ENCODE data around the gene MRPL4. TPM values are rescaled to one million over a fixed set of nuclear protein-coding genes. Genes with fewer than 3 reads are reported as not detected.
"Not testable (repeated sequence)": the region's sequence is repeated elsewhere in the genome, so short reads cannot be mapped to it uniquely, and the experiment has no call there.

Gene MRPL4
- total RNA-seq, 1 experiment from 2014 or later, result 85.9 TPM

DNA sequence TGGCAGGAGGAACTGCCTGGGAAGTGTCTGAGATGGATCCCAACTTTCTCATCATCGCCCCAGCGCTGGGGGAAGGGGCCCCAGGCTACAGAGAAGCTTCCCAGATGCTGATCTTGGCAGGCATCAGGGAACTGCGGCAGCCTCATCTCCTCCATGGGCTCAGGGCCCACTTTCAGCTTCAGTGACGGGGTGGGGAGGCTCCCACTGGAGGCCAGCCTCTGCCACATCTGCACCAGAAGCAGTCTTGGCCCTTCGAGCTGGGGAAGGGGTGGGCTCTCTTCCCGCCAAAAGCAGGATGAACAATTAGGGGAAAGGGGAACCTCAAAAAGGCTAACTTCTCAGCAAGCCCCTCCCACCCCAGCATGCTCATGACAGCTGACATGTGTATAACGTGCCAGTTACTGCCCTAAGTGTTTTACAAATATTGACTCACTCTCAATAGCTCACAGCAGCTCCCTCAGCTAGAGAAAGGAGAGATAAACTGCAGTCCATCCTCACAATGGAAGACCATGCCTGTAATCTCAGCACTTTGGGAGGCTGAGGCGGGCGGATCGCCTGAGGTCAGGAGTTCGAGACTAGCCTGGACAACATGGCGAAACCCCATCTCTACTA, 13.7 kb upstream of the MRPL4 start:
- H3K4me1 Mint-ChIP-seq (ENCODE audit: low read depth, unreplicated experiment), result no peaks in the 10 kb centered on the region
- H3K27me3 ChIP-seq (replicated peaks; ENCODE audit: control insufficient read depth, insufficient read depth, low read length), result no peaks in the 10 kb centered on the region
- intact Hi-C loops (cut with micrococcal nuclease; ENCODE audit: unreplicated experiment), result no loop called here
- H3K9me3 ChIP-seq, result no peaks in the 10 kb centered on the region
- no peak overlapping the region for H3K4me3 ChIP-seq (ENCODE audit: low read depth, low read length)
- CTCF ChIA-PET, result interaction anchor here (0.5 to 1.0 kb wide), 3 partner anchors 12 to 22 kb away, joined by 3 to 4 read pairs (median 3); no protein-coding TSS in a partner anchor
- peaks cover 15% of the 10 kb centered on the region for H3K4me1 ChIP-seq
- no peak overlapping the region for H3K4me3 Mint-ChIP-seq (ENCODE audit: unreplicated experiment)
- H3K36me3 Mint-ChIP-seq (ENCODE audit: insufficient read depth, unreplicated experiment), result peaks cover 9% of the 10 kb centered on the region
- peak; percentile 50 to 56 for DNase-seq
- no peak overlapping the region for H3K27ac Mint-ChIP-seq (ENCODE audit: unreplicated experiment)
- H3K36me3 ChIP-seq (ENCODE audit: control insufficient read depth, insufficient read depth, low read length), result no peaks in the 10 kb centered on the region
- H3K9me3 Mint-ChIP-seq (ENCODE audit: unreplicated experiment), result no peaks in the 10 kb centered on the region
- no peaks in the 10 kb centered on the region for H3K27me3 Mint-ChIP-seq (ENCODE audit: insufficient read depth, unreplicated experiment)
- POLR2A ChIA-PET, result interaction anchor here (0.6 kb wide), 1 partner anchor 21 kb away, joined by 3 read pairs; no protein-coding TSS in a partner anchor
- TF ChIP-seq, protein P1, sequence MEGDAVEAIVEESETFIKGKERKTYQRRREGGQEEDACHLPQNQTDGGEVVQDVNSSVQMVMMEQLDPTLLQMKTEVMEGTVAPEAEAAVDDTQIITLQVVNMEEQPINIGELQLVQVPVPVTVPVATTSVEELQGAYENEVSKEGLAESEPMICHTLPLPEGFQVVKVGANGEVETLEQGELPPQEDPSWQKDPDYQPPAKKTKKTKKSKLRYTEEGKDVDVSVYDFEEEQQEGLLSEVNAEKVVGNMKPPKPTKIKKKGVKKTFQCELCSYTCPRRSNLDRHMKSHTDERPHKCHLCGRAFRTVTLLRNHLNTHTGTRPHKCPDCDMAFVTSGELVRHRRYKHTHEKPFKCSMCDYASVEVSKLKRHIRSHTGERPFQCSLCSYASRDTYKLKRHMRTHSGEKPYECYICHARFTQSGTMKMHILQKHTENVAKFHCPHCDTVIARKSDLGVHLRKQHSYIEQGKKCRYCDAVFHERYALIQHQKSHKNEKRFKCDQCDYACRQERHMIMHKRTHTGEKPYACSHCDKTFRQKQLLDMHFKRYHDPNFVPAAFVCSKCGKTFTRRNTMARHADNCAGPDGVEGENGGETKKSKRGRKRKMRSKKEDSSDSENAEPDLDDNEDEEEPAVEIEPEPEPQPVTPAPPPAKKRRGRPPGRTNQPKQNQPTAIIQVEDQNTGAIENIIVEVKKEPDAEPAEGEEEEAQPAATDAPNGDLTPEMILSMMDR (IDR thresholded peaks at IDR 0.05; ENCODE audit: insufficient read depth in 1 of 2, low read depth in 1 of 2, low read length in 1 of 2, severe bottlenecking in 1 of 2, unreplicated experiment in 1 of 2), result no peak
- no TSS peak for BruUV-seq (replicated peaks)

DNA sequence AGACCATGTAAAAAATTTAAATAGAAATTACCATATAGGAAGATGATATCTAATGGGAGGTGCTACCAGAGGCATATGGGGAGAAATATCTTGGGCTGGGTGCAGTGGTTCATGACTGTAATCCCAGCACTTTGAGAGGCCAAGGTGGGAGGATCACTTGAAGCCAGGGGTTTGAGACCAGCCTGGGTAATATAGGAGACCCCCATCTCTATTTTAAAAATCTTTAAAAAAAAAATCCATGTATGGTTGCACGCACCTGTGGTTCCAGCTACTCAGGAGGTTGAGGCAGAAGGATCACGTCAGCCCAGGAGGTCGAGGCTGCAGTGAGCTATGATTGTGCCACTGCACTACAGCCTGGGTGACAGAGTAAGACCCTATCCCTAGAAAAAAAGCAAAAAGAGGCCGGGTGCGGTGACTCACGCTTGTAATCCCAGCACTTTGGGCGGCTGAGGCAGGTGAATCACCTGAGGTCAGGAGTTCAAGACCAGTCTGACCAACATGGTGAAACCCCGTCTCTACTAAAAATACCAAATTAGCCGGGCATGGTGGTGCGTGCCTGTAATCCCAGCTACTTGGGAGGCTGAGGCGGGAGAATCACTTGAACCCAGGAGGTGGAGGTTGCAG, 10.1 kb upstream of the MRPL4 start:
- not testable (repeated sequence) for DNase-seq

DNA sequence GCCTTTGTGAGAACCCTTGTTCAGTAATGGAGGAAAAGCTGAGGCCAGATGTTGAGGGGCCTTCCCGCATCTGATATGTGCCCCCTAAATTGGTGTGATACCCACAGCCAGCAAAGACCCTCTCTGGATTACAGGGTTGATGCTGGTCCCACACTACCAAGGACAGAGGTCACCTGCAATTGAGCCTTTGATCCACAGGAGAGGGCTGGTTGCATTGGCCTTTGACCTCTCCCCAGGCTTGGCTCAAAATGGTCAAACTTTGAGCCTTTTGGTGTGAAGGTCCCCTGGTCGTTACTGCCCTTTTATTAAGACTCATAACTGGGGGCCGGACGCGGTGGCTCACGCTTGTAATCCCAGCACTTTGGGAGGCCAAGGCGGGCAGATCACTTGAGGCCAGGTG, 8.4 kb upstream of the MRPL4 start:
- H3K36me3 Mint-ChIP-seq (ENCODE audit: insufficient read depth, unreplicated experiment), result peaks cover 5% of the 10 kb centered on the region
- H3K4me1 ChIP-seq, result peaks cover 6% of the 10 kb centered on the region
- intact Hi-C loops (cut with micrococcal nuclease; ENCODE audit: unreplicated experiment), result no loop called here
- no peak for DNase-seq
- no peak overlapping the region for H3K4me3 Mint-ChIP-seq (ENCODE audit: unreplicated experiment)
- H3K27me3 Mint-ChIP-seq (ENCODE audit: insufficient read depth, unreplicated experiment), result no peaks in the 10 kb centered on the region
- ChIA-PET CTCF (no interaction called here), POLR2A (no interaction called here)
- H3K36me3 ChIP-seq (ENCODE audit: control insufficient read depth, insufficient read depth, low read length), result no peaks in the 10 kb centered on the region
- H3K4me1 Mint-ChIP-seq (ENCODE audit: low read depth, unreplicated experiment), result peaks cover 6% of the 10 kb centered on the region
- BruUV-seq (replicated peaks), result no TSS peak
- no peaks in the 10 kb centered on the region for H3K9me3 Mint-ChIP-seq (ENCODE audit: unreplicated experiment)
- TF ChIP-seq, protein P1 (IDR thresholded peaks at IDR 0.05; ENCODE audit: insufficient read depth in 1 of 2, low read depth in 1 of 2, low read length in 1 of 2, severe bottlenecking in 1 of 2, unreplicated experiment in 1 of 2), result no peak
- no peaks in the 10 kb centered on the region for H3K9me3 ChIP-seq
- H3K27ac Mint-ChIP-seq (ENCODE audit: unreplicated experiment), result no peak overlapping the region
- H3K4me3 ChIP-seq (ENCODE audit: low read depth, low read length), result no peak overlapping the region
- no peaks in the 10 kb centered on the region for H3K27me3 ChIP-seq (replicated peaks; ENCODE audit: control insufficient read depth, insufficient read depth, low read length)

More for the DNA sequence above, 10.1 kb upstream of the MRPL4 start:
- H3K4me3 ChIP-seq (ENCODE audit: low read depth, low read length); BruUV-seq (replicated peaks); H3K27ac Mint-ChIP-seq (ENCODE audit: unreplicated experiment); H3K36me3 ChIP-seq (ENCODE audit: control insufficient read depth, insufficient read depth, low read length); H3K4me1 Mint-ChIP-seq (ENCODE audit: low read depth, unreplicated experiment); H3K9me3 Mint-ChIP-seq (ENCODE audit: unreplicated experiment); CTCF ChIA-PET; H3K27me3 ChIP-seq (replicated peaks; ENCODE audit: control insufficient read depth, insufficient read depth, low read length); H3K4me3 Mint-ChIP-seq (ENCODE audit: unreplicated experiment); intact Hi-C loops (cut with micrococcal nuclease; ENCODE audit: unreplicated experiment); H3K36me3 Mint-ChIP-seq (ENCODE audit: insufficient read depth, unreplicated experiment); H3K9me3 ChIP-seq; H3K27me3 Mint-ChIP-seq (ENCODE audit: insufficient read depth, unreplicated experiment): not testable (repeated sequence)
- peaks cover 15% of the 10 kb centered on the region for H3K4me1 ChIP-seq
- POLR2A ChIA-PET, result interaction anchor here (0.6 kb wide), 1 partner anchor 8 kb away, joined by 5 read pairs; no protein-coding TSS in a partner anchor
